HEK293T (cell line): ENCODE measurements around the gene NOS3.

Source experiments
- BHLHE40 ChIP-seq: fragments of 450-650 bp; IDR thresholded peaks from 2 replicates; pipeline ENCODE4 v1.6.1; 2016; ENCODE audit warnings: mild to moderate bottlenecking, moderate library complexity, borderline replicate concordance
- CTBP1 ChIP-seq: fragments of 450-650 bp; IDR thresholded peaks from 2 replicates; pipeline ENCODE4 v1.6.1; 2016; ENCODE audit warnings: borderline replicate concordance
- FOXA1 ChIP-seq: fragments of 450-650 bp; IDR thresholded peaks from 2 replicates; pipeline ENCODE4 v1.6.1; 2016; ENCODE audit warnings: mild to moderate bottlenecking
- FOXK2 ChIP-seq: fragments of 450-650 bp; IDR thresholded peaks from 2 replicates; pipeline ENCODE4 v1.6.1; 2016; ENCODE audit warnings: mild to moderate bottlenecking
- FOXM1 ChIP-seq: fragments of 450-650 bp; IDR thresholded peaks from 2 replicates; pipeline ENCODE4 v1.6.1; 2017; ENCODE audit warnings: mild to moderate bottlenecking, borderline replicate concordance
- HDGF ChIP-seq: fragments of 450-650 bp; IDR thresholded peaks from 2 replicates; pipeline ENCODE4 v1.6.1; 2017; ENCODE audit warnings: antibody characterized with exemption, borderline replicate concordance
- NFRKB ChIP-seq: fragments of 450-650 bp; IDR thresholded peaks from 2 replicates; pipeline ENCODE4 v1.6.1; 2016; ENCODE audit warnings: mild to moderate bottlenecking, moderate library complexity
- PKNOX1 ChIP-seq: fragments of 450-650 bp; IDR thresholded peaks from 2 replicates; pipeline ENCODE4 v1.6.1; 2016
- SP1 ChIP-seq: fragments of 450-650 bp; IDR thresholded peaks from 2 replicates; pipeline ENCODE4 v1.6.1; 2017
- SUZ12 ChIP-seq: fragments of 450-650 bp; IDR thresholded peaks from 2 replicates; pipeline ENCODE4 v1.6.1; 2016; ENCODE audit warnings: mild to moderate bottlenecking
- TARDBP ChIP-seq: fragments of 450-650 bp; IDR thresholded peaks from 2 replicates; pipeline ENCODE4 v1.6.1; 2016
- ZNF384 ChIP-seq: fragments of 450-650 bp; IDR thresholded peaks from 2 replicates; pipeline ENCODE4 v1.6.1; 2016

GRCh38 chr7:151006590-151007300 is 15.9 kb downstream of the NOS3 start:
- TF ChIP-seq SUZ12 (no peak), BHLHE40 (no peak), SP1 (no peak), NFRKB (no peak), FOXK2 (no peak), ZNF384 (no peak), FOXA1 (no peak), TARDBP (no peak), FOXM1 (no peak), CTBP1 (no peak), HDGF (no peak), PKNOX1 (no peak)
